ENCODE data around the gene ARPP21.
A peak's percentile ranks its signal among the peaks of the same experiment; 100 is the strongest.

ARPP21 gene

GRCh38 chr3:35651851-35652250 lies 12.5 kb downstream of the ARPP21 start:
- H3K4me1 ChIP-seq (ENCODE audit: insufficient read depth, low read length, poor library complexity, severe bottlenecking) = peaks cover 76% of the 10 kb centered on the region
- no peaks in the 10 kb centered on the region for H3K9me3 ChIP-seq (ENCODE audit: insufficient read depth, low read depth, low read length)
- no peaks in the 10 kb centered on the region for H3F3A ChIP-seq (ENCODE audit: low read depth)
- H3K36me3 ChIP-seq (ENCODE audit: insufficient read depth, low read length) = no peaks in the 10 kb centered on the region
- H3K4me2 ChIP-seq (ENCODE audit: low read depth, low read length, poor library complexity, severe bottlenecking) = peak overlapping the region; percentile 1
- H4K20me1 ChIP-seq (ENCODE audit: insufficient read depth, low read length, poor library complexity, severe bottlenecking) = no peaks in the 10 kb centered on the region
- peak overlapping the region; percentile 38 for H3K9ac ChIP-seq (ENCODE audit: low read depth, low read length, poor library complexity, severe bottlenecking)
- H3K79me2 ChIP-seq (ENCODE audit: insufficient read depth, low read length) = peaks cover 4% of the 10 kb centered on the region; the same call in 1 of the 2 replicates
- no peaks in the 10 kb centered on the region for H3K9me2 ChIP-seq (replicated peaks; ENCODE audit: low read depth, low read length)
- no peak overlapping the region for H3K4me3 ChIP-seq (ENCODE audit: low read length, poor library complexity, severe bottlenecking)
- no peak for TF ChIP-seq EZH2phosphoT487 (IDR thresholded peaks at IDR 0.05; ENCODE audit: borderline replicate concordance)
- TF ChIP-seq, protein P1, sequence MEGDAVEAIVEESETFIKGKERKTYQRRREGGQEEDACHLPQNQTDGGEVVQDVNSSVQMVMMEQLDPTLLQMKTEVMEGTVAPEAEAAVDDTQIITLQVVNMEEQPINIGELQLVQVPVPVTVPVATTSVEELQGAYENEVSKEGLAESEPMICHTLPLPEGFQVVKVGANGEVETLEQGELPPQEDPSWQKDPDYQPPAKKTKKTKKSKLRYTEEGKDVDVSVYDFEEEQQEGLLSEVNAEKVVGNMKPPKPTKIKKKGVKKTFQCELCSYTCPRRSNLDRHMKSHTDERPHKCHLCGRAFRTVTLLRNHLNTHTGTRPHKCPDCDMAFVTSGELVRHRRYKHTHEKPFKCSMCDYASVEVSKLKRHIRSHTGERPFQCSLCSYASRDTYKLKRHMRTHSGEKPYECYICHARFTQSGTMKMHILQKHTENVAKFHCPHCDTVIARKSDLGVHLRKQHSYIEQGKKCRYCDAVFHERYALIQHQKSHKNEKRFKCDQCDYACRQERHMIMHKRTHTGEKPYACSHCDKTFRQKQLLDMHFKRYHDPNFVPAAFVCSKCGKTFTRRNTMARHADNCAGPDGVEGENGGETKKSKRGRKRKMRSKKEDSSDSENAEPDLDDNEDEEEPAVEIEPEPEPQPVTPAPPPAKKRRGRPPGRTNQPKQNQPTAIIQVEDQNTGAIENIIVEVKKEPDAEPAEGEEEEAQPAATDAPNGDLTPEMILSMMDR (conservative IDR thresholded peaks at IDR 0.05; ENCODE audit: low read length) = no peak
- no peaks in the 10 kb centered on the region for H3K27me3 ChIP-seq (ENCODE audit: insufficient read depth, low read length, poor library complexity, severe bottlenecking)
- no peak overlapping the region for H2AFZ ChIP-seq (ENCODE audit: low read length)

- Histone ChIP-seq H3K9me3 (ENCODE audit: insufficient read depth, low read depth, low read length) (no peaks in the 10 kb centered on the region), H3K9ac (ENCODE audit: low read depth, low read length, poor library complexity, severe bottlenecking) (peak overlapping the region; percentile 73), H3K79me2 (ENCODE audit: insufficient read depth, low read length) (no peaks in the 10 kb centered on the region; the same call in 1 of the 2 replicates), H3K9me2 (replicated peaks; ENCODE audit: low read depth, low read length) (no peaks in the 10 kb centered on the region), H3K4me2 (ENCODE audit: low read depth, low read length, poor library complexity, severe bottlenecking) (peak overlapping the region; percentile 3), H3K4me3 (ENCODE audit: low read length, poor library complexity, severe bottlenecking) (no peak overlapping the region), H2AFZ (ENCODE audit: low read length) (no peak overlapping the region), H3K27me3 (ENCODE audit: insufficient read depth, low read length, poor library complexity, severe bottlenecking) (no peaks in the 10 kb centered on the region), H3K36me3 (ENCODE audit: insufficient read depth, low read length) (no peaks in the 10 kb centered on the region), H4K20me1 (ENCODE audit: insufficient read depth, low read length, poor library complexity, severe bottlenecking) (no peaks in the 10 kb centered on the region), H3K4me1 (ENCODE audit: insufficient read depth, low read length, poor library complexity, severe bottlenecking) (peaks cover 73% of the 10 kb centered on the region), H3F3A (ENCODE audit: low read depth) (no peaks in the 10 kb centered on the region)
- TF ChIP-seq, protein P1 (conservative IDR thresholded peaks at IDR 0.05; ENCODE audit: low read length) = no peak
- TF ChIP-seq EZH2phosphoT487 (IDR thresholded peaks at IDR 0.05; ENCODE audit: borderline replicate concordance) = no peak
Measured at GRCh38 chr3:35653347-35653746, 14.0 kb downstream of the ARPP21 start.

DNA sequence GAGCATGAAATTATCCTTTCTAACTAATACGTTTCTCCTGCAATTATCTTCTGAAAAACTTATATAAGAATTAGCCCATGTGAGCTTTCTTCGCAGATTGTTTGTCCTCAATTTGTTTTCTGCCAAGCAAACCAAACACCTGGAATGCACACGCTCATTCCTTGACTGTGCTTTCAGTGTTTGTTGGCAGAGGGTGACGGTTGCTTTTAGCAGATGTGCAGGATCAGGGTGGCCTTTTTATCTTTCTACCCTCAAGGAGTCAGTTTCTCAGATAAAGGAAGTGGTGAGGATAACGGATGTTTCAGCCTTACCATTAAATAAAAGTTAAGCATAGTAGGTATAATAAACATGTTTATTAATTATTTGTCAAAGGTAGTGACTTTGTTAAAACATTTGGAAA lies 15.2 kb downstream of the ARPP21 start:
- Histone ChIP-seq H3K4me3 (ENCODE audit: low read length, poor library complexity, severe bottlenecking) (peak overlapping the region; percentile 37), H3K4me2 (ENCODE audit: low read depth, low read length, poor library complexity, severe bottlenecking) (peak overlapping the region; percentile 54), H3K9me3 (ENCODE audit: insufficient read depth, low read depth, low read length) (no peaks in the 10 kb centered on the region), H3K36me3 (ENCODE audit: insufficient read depth, low read length) (no peaks in the 10 kb centered on the region), H3F3A (ENCODE audit: low read depth) (no peaks in the 10 kb centered on the region), H3K9ac (ENCODE audit: low read depth, low read length, poor library complexity, severe bottlenecking) (peak overlapping the region; percentile 73), H3K9me2 (replicated peaks; ENCODE audit: low read depth, low read length) (no peaks in the 10 kb centered on the region), H2AFZ (ENCODE audit: low read length) (no peak overlapping the region), H4K20me1 (ENCODE audit: insufficient read depth, low read length, poor library complexity, severe bottlenecking) (no peaks in the 10 kb centered on the region), H3K79me2 (ENCODE audit: insufficient read depth, low read length) (no peaks in the 10 kb centered on the region), H3K27me3 (ENCODE audit: insufficient read depth, low read length, poor library complexity, severe bottlenecking) (no peaks in the 10 kb centered on the region), H3K4me1 (ENCODE audit: insufficient read depth, low read length, poor library complexity, severe bottlenecking) (peaks cover 72% of the 10 kb centered on the region)
- TF ChIP-seq EZH2phosphoT487 (IDR thresholded peaks at IDR 0.05; ENCODE audit: borderline replicate concordance) = no peak
- TF ChIP-seq, protein P1 (conservative IDR thresholded peaks at IDR 0.05; ENCODE audit: low read length) = no peak

Measured in Loucy (cell line).